Panc1 (cell line): ENCODE results near the gene GYPC. TPM values are rescaled to one million over a fixed set of nuclear protein-coding genes. Genes with fewer than 3 reads are reported as not detected.

Experiments used
- ATAC-seq: fragments of 200-7000 bp; cut with Tn5 transposase; 2 replicates; pipeline ENCODE4 v1.9.1; 2020; ENCODE audit warnings: mild to moderate bottlenecking, moderate library complexity
- BruUV-seq: library from RNA; stranded (reverse); fragments of 400-500 nt; replicated peaks from 2 replicates; lab custom pipeline; 2021; lab: Mats Ljungman, UMichigan
- CTCF ChIA-PET: fragments of 300-600 bp; sonication (Branson Sonifier 250); formaldehyde crosslinking; loops from one replicate; lab custom pipeline; 2022; ENCODE audit warnings: antibody characterized with exemption; lab: Charles Lee
- POLR2A ChIA-PET: fragments of 300-600 bp; sonication (Branson Sonifier 250); formaldehyde crosslinking; loops from one replicate; lab custom pipeline; 2022; ENCODE audit warnings: antibody characterized with exemption; lab: Charles Lee
- DNase-seq: peaks from one replicate; pipeline ENCODE4 v3.0.0-alpha.2; 2010; ENCODE audit warnings: low read depth, low spot score
- H3K27ac ChIP-seq: 2 replicates; pipeline ENCODE4 v1.5.1; 2011; ENCODE audit warnings: mild to moderate bottlenecking, low read length, inconsistent platforms
- H3K27me3 ChIP-seq: fragments of 200-500 bp; sonication (Bioruptor generic); 2 replicates; pipeline ENCODE4 v1.6.0; 2014; ENCODE audit warnings: low read length, inconsistent platforms; ENCODE audit not compliant: control insufficient read depth, insufficient read depth
- H3K36me3 ChIP-seq: fragments of 200-500 bp; sonication (Bioruptor generic); 2 replicates; pipeline ENCODE4 v1.5.1; 2014; ENCODE audit warnings: inconsistent platforms, mild to moderate bottlenecking, low read length, moderate library complexity; ENCODE audit not compliant: control insufficient read depth, insufficient read depth
- H3K4me1 ChIP-seq: 2 replicates; pipeline ENCODE4 v1.5.1; 2011; ENCODE audit warnings: inconsistent platforms, mild to moderate bottlenecking, low read length, moderate library complexity; ENCODE audit not compliant: control insufficient read depth, insufficient read depth
- H3K4me3 ChIP-seq, 2 experiments: 2 replicates each; pipeline ENCODE4 v1.5.1; 2011 to 2012; ENCODE audit warnings: low read depth in 2 of 2, low read length in 2 of 2, mild to moderate bottlenecking in 2 of 2, inconsistent platforms in 1 of 2, moderate library complexity in 1 of 2
- H3K9me3 ChIP-seq: fragments of 200-500 bp; sonication (Bioruptor generic); 2 replicates; pipeline ENCODE4 v1.5.1; 2014; ENCODE audit warnings: low read depth, mild to moderate bottlenecking, inconsistent platforms, low read length, moderate library complexity; ENCODE audit not compliant: control insufficient read depth, insufficient read depth
- CTCF ChIP-seq: fragments of 450-650 bp; IDR thresholded peaks from 2 replicates; pipeline ENCODE4 v1.5.1; 2017; ENCODE audit warnings: mild to moderate bottlenecking
- POLR2AphosphoS5 ChIP-seq: IDR thresholded peaks from 2 replicates; pipeline ENCODE4 v1.6.1; 2012; ENCODE audit warnings: mild to moderate bottlenecking, low read depth, low read length, moderate library complexity
- REST ChIP-seq, 2 experiments: IDR thresholded peaks; 2 replicates each; pipeline ENCODE4 v1.6.1; 2011 to 2012; ENCODE audit warnings: low read depth in 2 of 2, control low read depth in 1 of 2, low read length in 1 of 2, mild to moderate bottlenecking in 1 of 2, moderate library complexity in 1 of 2; ENCODE audit not compliant: insufficient read depth in 1 of 2
- SIN3A ChIP-seq: IDR thresholded peaks from 2 replicates; pipeline ENCODE4 v1.6.1; 2012; ENCODE audit warnings: low read depth, mild to moderate bottlenecking, low read length, moderate library complexity, borderline replicate concordance; ENCODE audit not compliant: insufficient read depth
- TCF7L2 ChIP-seq: IDR thresholded peaks from 2 replicates; pipeline ENCODE4 v1.6.1; 2011; ENCODE audit warnings: mild to moderate bottlenecking, low read depth, low read length, inconsistent platforms
- in situ Hi-C: cut with HindIII; loops from 2 replicates; pipeline ENCODE4 v1.10.0; 2016; ENCODE audit warnings: low sequenced_read_pairs, low pct_unique_long_range_greater_than_20kb
- intact Hi-C: fragments of 100-400 bp; cut with micrococcal nuclease; formaldehyde crosslinking; loops from one replicate; pipeline ENCODE4 v1.10.0; 2022; ENCODE audit not compliant: unreplicated experiment
- total RNA-seq: library from RNA; stranded (reverse); gene quantifications from one replicate; pipeline ENCODE4 v1.2.1, GENCODE V29; 2021; ENCODE audit not compliant: unreplicated experiment

The GYPC gene
- total RNA-seq, 1 experiment from 2014 or later: 0.57 TPM

- intact Hi-C loops: no loop called here
- ATAC-seq (no peak), DNase-seq (no peak)
- Histone ChIP-seq H3K27me3 (no peaks in the 10 kb centered on the region), H3K4me3 (no peak overlapping the region), H3K9me3 (no peaks in the 10 kb centered on the region), H3K36me3 (no peaks in the 10 kb centered on the region), H3K27ac (no peak overlapping the region), H3K4me1 (no peaks in the 10 kb centered on the region)
- in situ Hi-C loops: no loop called here
- ChIA-PET POLR2A (no interaction called here), CTCF (no interaction called here)
- TF ChIP-seq CTCF (no peak), SIN3A (no peak), REST (IDR thresholded peaks at IDR 0.05; ENCODE audit: insufficient read depth in 1 of 2, low read depth in 2 of 2, low read length in 1 of 2) (no peak), TCF7L2 (no peak), POLR2AphosphoS5 (no peak)
- BruUV-seq: no TSS peak
Measured at GRCh38 chr2:126725580-126725979, 69.6 kb downstream of the GYPC start.

GRCh38 chr2:126729896-126730295 is 73.9 kb downstream of the GYPC start:
- no TSS peak for BruUV-seq
- POLR2A ChIA-PET: no interaction called here
- TF ChIP-seq TCF7L2: no peak
- TF ChIP-seq REST (IDR thresholded peaks at IDR 0.05; ENCODE audit: insufficient read depth in 1 of 2, low read depth in 2 of 2, low read length in 1 of 2): no peak
- no peak for TF ChIP-seq SIN3A
- no peak for TF ChIP-seq CTCF
- no peak for TF ChIP-seq POLR2AphosphoS5
- no peaks in the 10 kb centered on the region for H3K36me3 ChIP-seq
- no peaks in the 10 kb centered on the region for H3K27me3 ChIP-seq
- ATAC-seq (peak; percentile 68; the same call in 1 of the 2 replicates), DNase-seq (no peak)
- CTCF ChIA-PET: no interaction called here
- no peaks in the 10 kb centered on the region for H3K9me3 ChIP-seq
- intact Hi-C loops (no loop called here), in situ Hi-C loops (no loop called here)
- H3K4me3 ChIP-seq: no peak overlapping the region
- H3K4me1 ChIP-seq: no peaks in the 10 kb centered on the region
- H3K27ac ChIP-seq: no peak overlapping the region
